MCF 10A (cell line): Measurements from ENCODE around the gene LCN2. TPM values are rescaled to one million over a fixed set of nuclear protein-coding genes. Genes with fewer than 3 reads are reported as not detected.
A peak's percentile ranks its signal among the peaks of the same experiment; 100 is the strongest.
"Not testable (repeated sequence)": the region's sequence is repeated elsewhere in the genome, so short reads cannot be mapped to it uniquely, and the experiment has no call there.

Experiments
- BruUV-seq: library from RNA; stranded (reverse); fragments of 400-500 nt; replicated peaks from 2 replicates; lab custom pipeline; 2021; lab: Mats Ljungman, UMichigan
- CTCF ChIA-PET: fragments of 300-600 bp; sonication (Branson Sonifier 250); formaldehyde crosslinking; extraction: SDS; loops from one replicate; lab custom pipeline; 2021; ENCODE audit warnings: antibody characterized with exemption, inconsistent platforms; lab: Yijun Ruan, JAX
- POLR2A ChIA-PET: fragments of 300-600, 350-650 bp; sonication (Branson Sonifier 250); formaldehyde crosslinking; extraction: SDS; loops from one replicate; lab custom pipeline; 2020; ENCODE audit warnings: antibody characterized with exemption, inconsistent platforms; lab: Yijun Ruan, JAX
- DNase-seq: peaks from one replicate; pipeline ENCODE4 v3.0.0-alpha.2; 2018; ENCODE audit not compliant: unreplicated experiment
- H3K27ac Mint-ChIP-seq: one replicate; pipeline ENCODE4 v1.8.0; 2022; ENCODE audit warnings: mild to moderate bottlenecking, low read depth, mixed read lengths; ENCODE audit not compliant: unreplicated experiment
- H3K27me3 Mint-ChIP-seq: one replicate; pipeline ENCODE4 v1.8.0; 2022; ENCODE audit warnings: mixed read lengths; ENCODE audit not compliant: insufficient read depth, unreplicated experiment
- H3K36me3 Mint-ChIP-seq: one replicate; pipeline ENCODE4 v1.8.0; 2022; ENCODE audit warnings: mild to moderate bottlenecking, moderate library complexity, mixed read lengths; ENCODE audit not compliant: insufficient read depth, unreplicated experiment
- H3K4me1 Mint-ChIP-seq: one replicate; pipeline ENCODE4 v1.8.0; 2022; ENCODE audit warnings: mixed read lengths; ENCODE audit not compliant: insufficient read depth, unreplicated experiment
- H3K4me3 Mint-ChIP-seq: one replicate; pipeline ENCODE4 v1.8.0; 2022; ENCODE audit warnings: mild to moderate bottlenecking, moderate library complexity, mixed read lengths; ENCODE audit not compliant: unreplicated experiment
- H3K9me3 Mint-ChIP-seq: one replicate; pipeline ENCODE4 v1.8.0; 2022; ENCODE audit warnings: mixed read lengths; ENCODE audit not compliant: unreplicated experiment
- intact Hi-C: fragments of 100-400 bp; cut with micrococcal nuclease; formaldehyde crosslinking; loops from 2 replicates; pipeline ENCODE4 v1.14.1; 2022
- total RNA-seq: library from RNA; stranded (reverse); gene quantifications from 2 replicates; pipeline ENCODE4 v1.2.3, GENCODE V29; 2022
- TF ChIP-seq, protein P1 (sequence below): fragments of 200-600 bp; IDR thresholded peaks from one replicate; pipeline ENCODE4 v1.8.0; 2022; ENCODE audit warnings: antibody characterized with exemption, mild to moderate bottlenecking; ENCODE audit not compliant: unreplicated experiment

The LCN2 gene
- total RNA-seq, 1 experiment from 2014 or later = 7.7 TPM

DNA sequence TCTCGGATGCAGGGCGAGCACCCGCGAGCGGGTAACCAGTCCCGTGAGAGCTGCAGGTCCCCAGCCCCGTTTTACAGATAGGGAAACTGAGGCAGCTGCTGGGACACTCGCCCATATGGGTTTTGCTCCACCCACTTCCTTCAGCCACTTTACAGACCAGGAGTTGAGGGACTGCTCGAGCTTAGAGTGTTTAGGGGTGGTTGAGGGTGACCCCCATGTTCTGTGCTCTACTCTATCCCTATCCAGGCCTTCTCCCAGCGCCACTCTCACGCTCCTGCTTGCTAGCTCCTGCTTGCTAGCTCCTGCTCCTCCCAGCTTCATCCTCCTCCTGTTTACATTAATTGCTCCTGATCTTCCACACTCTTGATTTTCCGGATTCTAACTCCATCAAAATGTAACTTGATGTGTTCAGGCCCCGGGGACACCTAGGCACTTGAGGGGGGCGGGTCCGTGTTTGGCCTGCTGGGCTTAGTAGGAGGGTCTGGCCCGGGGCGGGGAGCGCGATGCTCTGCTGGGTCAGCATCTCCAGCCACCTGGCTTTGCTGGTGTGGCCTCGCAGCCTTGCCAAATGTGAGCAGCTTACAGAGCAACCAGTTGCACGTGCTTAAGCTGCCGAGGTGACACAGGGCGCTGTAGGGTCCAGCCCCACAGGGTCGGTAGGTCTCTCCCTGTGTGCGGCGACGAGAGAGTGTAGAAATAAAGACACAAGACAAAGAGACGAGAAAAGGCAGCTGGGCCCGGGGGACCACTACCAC is 20.2 kb upstream of the LCN2 start:
- intact Hi-C loops = loop anchor here (5.0 kb wide), 1 partner anchor 63 kb away; the partner anchor contains the start of gene CIZ1
- Mint-ChIP-seq H3K4me3 (peak overlapping the region; percentile 84), H3K27ac (no peak overlapping the region), H3K36me3 (peaks cover 4% of the 10 kb centered on the region), H3K9me3 (peaks cover 7% of the 10 kb centered on the region), H3K27me3 (peaks cover 17% of the 10 kb centered on the region), H3K4me1 (peaks cover 23% of the 10 kb centered on the region)
- POLR2A ChIA-PET = interaction anchor here (0.7 to 1.8 kb wide), 10 partner anchors 9 to 1171 kb away, joined by 3 to 10 read pairs (median 4); partner anchors contain the start of genes BBLN, NAIF1 and SLC25A25
- TSS peak; percentile 47 for BruUV-seq
- TF ChIP-seq, protein P1, sequence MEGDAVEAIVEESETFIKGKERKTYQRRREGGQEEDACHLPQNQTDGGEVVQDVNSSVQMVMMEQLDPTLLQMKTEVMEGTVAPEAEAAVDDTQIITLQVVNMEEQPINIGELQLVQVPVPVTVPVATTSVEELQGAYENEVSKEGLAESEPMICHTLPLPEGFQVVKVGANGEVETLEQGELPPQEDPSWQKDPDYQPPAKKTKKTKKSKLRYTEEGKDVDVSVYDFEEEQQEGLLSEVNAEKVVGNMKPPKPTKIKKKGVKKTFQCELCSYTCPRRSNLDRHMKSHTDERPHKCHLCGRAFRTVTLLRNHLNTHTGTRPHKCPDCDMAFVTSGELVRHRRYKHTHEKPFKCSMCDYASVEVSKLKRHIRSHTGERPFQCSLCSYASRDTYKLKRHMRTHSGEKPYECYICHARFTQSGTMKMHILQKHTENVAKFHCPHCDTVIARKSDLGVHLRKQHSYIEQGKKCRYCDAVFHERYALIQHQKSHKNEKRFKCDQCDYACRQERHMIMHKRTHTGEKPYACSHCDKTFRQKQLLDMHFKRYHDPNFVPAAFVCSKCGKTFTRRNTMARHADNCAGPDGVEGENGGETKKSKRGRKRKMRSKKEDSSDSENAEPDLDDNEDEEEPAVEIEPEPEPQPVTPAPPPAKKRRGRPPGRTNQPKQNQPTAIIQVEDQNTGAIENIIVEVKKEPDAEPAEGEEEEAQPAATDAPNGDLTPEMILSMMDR = no peak
- DNase-seq = no peak
- CTCF ChIA-PET = interaction anchor here (0.6 to 2.0 kb wide), 7 partner anchors 12 to 522 kb away, joined by 3 to 14 read pairs (median 4); no protein-coding TSS in a partner anchor

DNA sequence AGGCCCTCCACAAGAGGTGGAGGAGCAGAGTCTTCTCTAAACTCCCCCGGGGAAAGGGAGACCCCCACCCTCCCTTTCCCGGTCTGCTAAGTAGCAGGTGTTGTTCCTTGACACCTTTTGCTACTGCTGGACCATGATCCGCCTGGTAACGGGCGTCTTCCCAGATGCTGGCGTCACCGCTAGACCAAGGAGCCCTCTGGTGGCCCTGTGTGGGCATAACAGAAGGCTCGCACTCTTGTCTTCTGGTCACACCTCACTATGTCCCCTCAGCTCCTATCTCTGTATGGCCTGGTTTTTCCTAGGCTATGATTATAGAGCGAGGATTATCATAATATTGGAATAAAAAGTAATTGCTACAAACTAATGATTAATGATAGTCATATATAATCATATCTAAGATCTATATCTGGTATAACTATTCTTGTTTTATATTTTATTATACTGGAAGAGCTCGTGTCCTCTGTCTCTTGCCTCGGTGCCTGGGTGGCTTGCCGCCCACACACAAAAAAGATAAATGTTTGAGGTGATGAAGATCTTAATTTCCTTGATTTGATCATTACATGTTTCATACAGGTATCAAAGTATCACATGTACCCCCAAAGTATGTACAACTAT is 19.2 kb upstream of the LCN2 start:
- DNase-seq, BruUV-seq: not testable (repeated sequence)

DNA sequence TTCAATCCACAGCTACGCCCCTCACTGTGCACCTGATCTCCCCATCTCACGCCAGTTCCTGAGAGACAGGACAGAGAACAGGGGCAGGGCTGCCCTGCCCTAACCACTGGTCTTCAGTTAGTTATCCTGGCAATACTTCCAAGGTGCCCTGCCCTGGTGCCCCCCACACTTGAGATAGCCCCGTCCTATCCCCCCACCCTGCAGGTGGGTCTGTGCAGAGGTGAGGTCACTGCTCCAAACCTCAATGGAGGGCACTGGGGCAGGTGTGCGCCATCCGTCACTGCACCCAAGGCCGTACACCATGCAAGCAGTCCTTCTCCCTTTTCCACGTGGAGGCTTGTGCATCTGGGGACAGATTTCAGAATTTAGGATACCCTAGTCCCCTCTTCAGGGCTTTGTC is 18.6 kb upstream of the LCN2 start:
- H3K9me3 Mint-ChIP-seq, CTCF ChIA-PET, DNase-seq, BruUV-seq, intact Hi-C loops, H3K36me3 Mint-ChIP-seq, H3K27ac Mint-ChIP-seq, POLR2A ChIA-PET, H3K4me3 Mint-ChIP-seq: not testable (repeated sequence)
- Mint-ChIP-seq H3K27me3 (peaks cover 33% of the 10 kb centered on the region), H3K4me1 (peaks cover 14% of the 10 kb centered on the region)

More for the DNA sequence above, 19.2 kb upstream of the LCN2 start:
- peaks cover 19% of the 10 kb centered on the region for H3K4me1 Mint-ChIP-seq
- peaks cover 27% of the 10 kb centered on the region for H3K27me3 Mint-ChIP-seq
- POLR2A ChIA-PET, H3K27ac Mint-ChIP-seq, H3K9me3 Mint-ChIP-seq, H3K4me3 Mint-ChIP-seq, H3K36me3 Mint-ChIP-seq: not testable (repeated sequence)
- CTCF ChIA-PET = interaction anchor here (2.0 kb wide), 1 partner anchor 13 kb away, joined by 14 read pairs; no protein-coding TSS in a partner anchor
- intact Hi-C loops = loop anchor here (5.0 kb wide), 1 partner anchor 62 kb away; the partner anchor contains the start of gene CIZ1
- TF ChIP-seq, protein P1 = peak; percentile 51

DNA sequence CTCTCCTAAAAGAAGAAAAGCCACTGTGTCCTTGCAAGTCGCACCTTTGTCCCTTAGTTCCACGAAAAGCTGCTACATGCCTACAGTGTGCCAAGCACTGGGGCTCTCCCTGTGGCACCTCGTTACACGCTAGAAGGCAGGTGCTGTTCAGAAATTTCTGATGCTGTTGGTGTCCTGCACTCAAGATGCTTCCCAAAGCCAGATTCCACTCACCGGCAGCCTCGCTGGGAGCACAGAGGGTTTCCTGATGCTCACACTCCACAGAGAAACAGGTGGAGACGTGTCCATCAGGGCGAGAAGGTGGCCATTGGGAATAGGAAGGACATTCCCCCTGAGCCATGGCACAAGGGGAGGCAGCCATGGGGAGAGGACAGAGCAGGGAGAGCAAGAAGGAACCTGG is 17.9 kb upstream of the LCN2 start:
- H3K9me3 Mint-ChIP-seq, BruUV-seq, H3K36me3 Mint-ChIP-seq, intact Hi-C loops, H3K4me1 Mint-ChIP-seq, DNase-seq, H3K4me3 Mint-ChIP-seq, H3K27ac Mint-ChIP-seq: not testable (repeated sequence)
- peaks cover 36% of the 10 kb centered on the region for H3K27me3 Mint-ChIP-seq
- POLR2A ChIA-PET = interaction anchor here (0.6 kb wide), 1 partner anchor 30 kb away, joined by 6 read pairs; no protein-coding TSS in a partner anchor
- CTCF ChIA-PET = interaction anchor here (0.5 kb wide), 1 partner anchor 73 kb away, joined by 4 read pairs; no protein-coding TSS in a partner anchor

DNA sequence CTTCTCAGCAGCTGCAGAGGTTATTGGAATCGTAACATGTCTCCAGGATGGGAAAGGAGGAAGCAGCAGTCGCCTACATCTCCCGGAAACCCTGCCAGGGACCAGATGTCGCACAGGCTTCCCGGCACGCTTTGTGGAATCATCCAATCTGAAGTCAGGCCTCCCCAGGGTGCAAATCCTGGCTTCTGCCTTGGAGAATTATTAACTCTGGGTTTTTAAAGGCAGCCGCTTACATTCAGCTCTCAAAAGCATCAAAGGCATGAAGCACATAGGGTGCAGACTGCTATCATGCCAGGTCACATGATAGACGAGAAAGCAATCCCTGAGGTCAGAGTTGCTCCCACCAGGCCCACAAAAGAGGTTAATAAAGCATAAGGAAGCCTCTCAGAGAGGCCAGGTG is 17.1 kb upstream of the LCN2 start:
- peaks cover 36% of the 10 kb centered on the region for H3K27me3 Mint-ChIP-seq
- peaks cover 17% of the 10 kb centered on the region for H3K4me1 Mint-ChIP-seq
- H3K36me3 Mint-ChIP-seq, H3K27ac Mint-ChIP-seq, POLR2A ChIA-PET, H3K4me3 Mint-ChIP-seq, BruUV-seq, intact Hi-C loops, DNase-seq, CTCF ChIA-PET, H3K9me3 Mint-ChIP-seq: not testable (repeated sequence)

DNA sequence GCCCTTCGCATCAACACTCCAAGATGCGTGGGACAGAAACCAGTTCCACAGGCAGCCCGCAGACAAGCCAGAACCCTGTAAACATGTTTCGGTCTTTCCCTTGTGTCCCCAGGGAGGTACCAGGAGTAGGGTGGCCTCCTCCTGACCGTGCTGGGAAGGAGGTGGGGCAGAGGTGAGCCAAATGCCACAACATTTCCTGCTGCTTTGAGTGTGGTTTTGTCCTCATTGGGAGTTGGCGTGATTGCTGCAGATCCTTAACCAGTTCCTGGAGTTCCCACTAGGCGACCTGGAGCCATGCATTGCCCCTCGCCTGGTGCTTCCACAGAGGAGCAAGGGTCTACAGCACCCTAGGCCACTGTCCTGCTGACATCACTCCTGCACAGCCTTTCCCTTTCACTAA is 13.7 kb upstream of the LCN2 start:
- CTCF ChIA-PET, intact Hi-C loops, H3K27ac Mint-ChIP-seq, H3K36me3 Mint-ChIP-seq, H3K9me3 Mint-ChIP-seq, H3K4me3 Mint-ChIP-seq, BruUV-seq, DNase-seq: not testable (repeated sequence)
- Mint-ChIP-seq H3K4me1 (peaks cover 20% of the 10 kb centered on the region), H3K27me3 (peaks cover 36% of the 10 kb centered on the region)
- POLR2A ChIA-PET = interaction anchor here (0.6 kb wide), 1 partner anchor 11 kb away, joined by 3 read pairs; no protein-coding TSS in a partner anchor
